ENCODE results near the gene MACROD1.

MACROD1 gene

GRCh38 chr11:64089915-64090805 is 75.8 kb downstream of the MACROD1 start:
- no peak for DNase-seq

- DNase-seq = no peak
Measured at GRCh38 chr11:64089493-64089892, 76.4 kb downstream of the MACROD1 start.

- no peak for DNase-seq
Measured at GRCh38 chr11:64089027-64089360, 76.9 kb downstream of the MACROD1 start.

- DNase-seq = no peak
Measured at GRCh38 chr11:64088162-64089026, 77.5 kb downstream of the MACROD1 start.

- no peak for DNase-seq
Measured at GRCh38 chr11:64086258-64087123, 79.4 kb downstream of the MACROD1 start.

- no peak for DNase-seq
Measured at GRCh38 chr11:64085906-64086257, 80.0 kb downstream of the MACROD1 start.

GRCh38 chr11:64084951-64085710 is 80.8 kb downstream of the MACROD1 start:
- no peak for DNase-seq

GRCh38 chr11:64084146-64084950 is 81.6 kb downstream of the MACROD1 start:
- DNase-seq = no peak

- no peak for DNase-seq
Measured at GRCh38 chr11:64083398-64084080, 82.4 kb downstream of the MACROD1 start.

GRCh38 chr11:64081745-64082442 is 84.0 kb downstream of the MACROD1 start:
- no peak for DNase-seq

GRCh38 chr11:64080390-64080789 is 85.5 kb downstream of the MACROD1 start:
- DNase-seq = no peak

GRCh38 chr11:64078905-64079304 is 87.0 kb downstream of the MACROD1 start:
- no peak for DNase-seq

GRCh38 chr11:64078284-64078683 is 87.6 kb downstream of the MACROD1 start:
- no peak for DNase-seq

GRCh38 chr11:64077607-64078006 is 88.3 kb downstream of the MACROD1 start:
- DNase-seq = no peak

- no peak for DNase-seq
Measured at GRCh38 chr11:64076758-64077157, 89.2 kb downstream of the MACROD1 start.

GRCh38 chr11:64074239-64074638 is 91.7 kb downstream of the MACROD1 start:
- DNase-seq = no peak

GRCh38 chr11:64073542-64073941 is 92.4 kb downstream of the MACROD1 start:
- DNase-seq = no peak

GRCh38 chr11:64072871-64073270 is 93.0 kb downstream of the MACROD1 start:
- no peak for DNase-seq

GRCh38 chr11:64072403-64072802 is 93.5 kb downstream of the MACROD1 start:
- DNase-seq = no peak

- DNase-seq = no peak
Measured at GRCh38 chr11:64071849-64072248, 94.1 kb downstream of the MACROD1 start.

Measured in cortex of kidney (tissue), 1 donor.